Activated T-helper 17 cell treated with anti-CD3 and anti-CD28 coated beads, Interleukin-2, amount 50 U/mL, for 72 hours (primary cell): ENCODE measurements around the gene CAMK2N2. TPM values are rescaled to one million over a fixed set of nuclear protein-coding genes. Genes with fewer than 3 reads are reported as not detected.
A peak's percentile ranks its signal among the peaks of the same experiment; 100 is the strongest.

Experiments used
- ATAC-seq: fragments of 150-1000 bp; cut with Tn5 transposase; replicated peaks from 2 replicates; pipeline ENCODE4 v1.10.0; 2021; ENCODE audit warnings: mild to moderate bottlenecking, moderate library complexity
- H3K27ac Mint-ChIP-seq: one replicate; pipeline ENCODE4 v1.8.0; 2022; ENCODE audit warnings: mixed read lengths
- H3K27me3 Mint-ChIP-seq: one replicate; pipeline ENCODE4 v1.8.0; 2022; ENCODE audit warnings: mixed read lengths
- H3K36me3 Mint-ChIP-seq: one replicate; pipeline ENCODE4 v1.8.0; 2022; ENCODE audit warnings: low read depth, mild to moderate bottlenecking, mixed read lengths
- H3K4me1 Mint-ChIP-seq: one replicate; pipeline ENCODE4 v1.8.0; 2022; ENCODE audit warnings: mixed read lengths
- H3K4me3 Mint-ChIP-seq: one replicate; pipeline ENCODE4 v1.8.0; 2022; ENCODE audit warnings: mild to moderate bottlenecking, mixed read lengths
- H3K9me3 Mint-ChIP-seq: one replicate; pipeline ENCODE4 v1.8.0; 2022; ENCODE audit warnings: mixed read lengths
- total RNA-seq, 2 donors: library from RNA; stranded (reverse); gene quantifications; one replicate each; pipeline ENCODE4 v1.2.3, GENCODE V29; 2022

CAMK2N2 gene
- total RNA-seq, 2 donors from 2014 or later, result 0.64 to 1.2 TPM

GRCh38 chr3:184229394-184230080 lies 31.8 kb downstream of the CAMK2N2 start, which contains the start of gene VWA5B2:
Gene VWA5B2 (plus strand): TSS chr3:184229585. CDS start chr3:184230529, 944 bp downstream.
- peak; percentile 76 for ATAC-seq
- Mint-ChIP-seq H3K9me3 (no peaks in the 10 kb centered on the region), H3K4me1 (peaks cover 8% of the 10 kb centered on the region), H3K4me3 (peak within 1 kb of the TSS; percentile 68), H3K27ac (no peak within 1 kb of the TSS), H3K27me3 (peaks cover 50% of the 10 kb centered on the region), H3K36me3 (peaks cover 9% of the 10 kb centered on the region)

- peaks cover 8% of the 10 kb centered on the region for H3K4me1 Mint-ChIP-seq
- peak overlapping the region; percentile 68 for H3K4me3 Mint-ChIP-seq
- H3K27ac Mint-ChIP-seq, result no peak overlapping the region
- H3K36me3 Mint-ChIP-seq, result peaks cover 9% of the 10 kb centered on the region
- no peak for ATAC-seq
- H3K9me3 Mint-ChIP-seq, result no peaks in the 10 kb centered on the region
- peaks cover 54% of the 10 kb centered on the region for H3K27me3 Mint-ChIP-seq
These were observed 32.8 kb downstream of the CAMK2N2 start for GRCh38 chr3:184228376-184229137.

GRCh38 chr3:184227481-184227935 lies 33.8 kb downstream of the CAMK2N2 start:
- peaks cover 8% of the 10 kb centered on the region for H3K4me1 Mint-ChIP-seq
- no peak overlapping the region for H3K4me3 Mint-ChIP-seq
- peaks cover 52% of the 10 kb centered on the region for H3K27me3 Mint-ChIP-seq
- peaks cover 9% of the 10 kb centered on the region for H3K36me3 Mint-ChIP-seq
- H3K27ac Mint-ChIP-seq, result no peak overlapping the region
- ATAC-seq, result peak; percentile 65
- H3K9me3 Mint-ChIP-seq, result no peaks in the 10 kb centered on the region

- ATAC-seq, result no peak
- Mint-ChIP-seq H3K9me3 (no peaks in the 10 kb centered on the region), H3K4me1 (no peaks in the 10 kb centered on the region), H3K4me3 (no peak overlapping the region), H3K27ac (no peak overlapping the region), H3K27me3 (peaks cover 38% of the 10 kb centered on the region), H3K36me3 (no peaks in the 10 kb centered on the region)
These were observed 37.4 kb downstream of the CAMK2N2 start for GRCh38 chr3:184223946-184224345.

GRCh38 chr3:184222521-184222920 lies 38.8 kb downstream of the CAMK2N2 start:
- Mint-ChIP-seq H3K36me3 (no peaks in the 10 kb centered on the region), H3K27ac (no peak overlapping the region), H3K4me3 (no peak overlapping the region), H3K9me3 (no peaks in the 10 kb centered on the region), H3K27me3 (peaks cover 31% of the 10 kb centered on the region), H3K4me1 (no peaks in the 10 kb centered on the region)
- ATAC-seq, result no peak

GRCh38 chr3:184218814-184219213 lies 42.5 kb downstream of the CAMK2N2 start:
- Mint-ChIP-seq H3K27ac (no peak overlapping the region), H3K4me1 (no peaks in the 10 kb centered on the region), H3K9me3 (no peaks in the 10 kb centered on the region), H3K4me3 (no peak overlapping the region), H3K27me3 (peaks cover 18% of the 10 kb centered on the region), H3K36me3 (no peaks in the 10 kb centered on the region)
- no peak for ATAC-seq

- H3K36me3 Mint-ChIP-seq, result no peaks in the 10 kb centered on the region
- H3K4me1 Mint-ChIP-seq, result no peaks in the 10 kb centered on the region
- ATAC-seq, result no peak
- H3K27ac Mint-ChIP-seq, result no peak overlapping the region
- H3K4me3 Mint-ChIP-seq, result no peak overlapping the region
- peaks cover 12% of the 10 kb centered on the region for H3K27me3 Mint-ChIP-seq
- H3K9me3 Mint-ChIP-seq, result no peaks in the 10 kb centered on the region
These were observed 49.6 kb downstream of the CAMK2N2 start for GRCh38 chr3:184211718-184212117.

GRCh38 chr3:184211297-184211696 lies 50.1 kb downstream of the CAMK2N2 start:
- H3K4me3 Mint-ChIP-seq, result no peak overlapping the region
- ATAC-seq, result no peak
- peaks cover 15% of the 10 kb centered on the region for H3K27me3 Mint-ChIP-seq
- no peak overlapping the region for H3K27ac Mint-ChIP-seq
- no peaks in the 10 kb centered on the region for H3K4me1 Mint-ChIP-seq
- no peaks in the 10 kb centered on the region for H3K36me3 Mint-ChIP-seq
- no peaks in the 10 kb centered on the region for H3K9me3 Mint-ChIP-seq

Other genes with a start within 250 kb of the CAMK2N2 start
- 10 to 100 TPM in 1 of 2 donors, 1 to 10 TPM in 1; 9.1 to 14.8 TPM for gene ABCC5, start 243.7 kb downstream of the CAMK2N2 start, total RNA-seq
- gene HTR3D, start 229.8 kb downstream of the CAMK2N2 start, total RNA-seq, result not detected
- gene HTR3C, start 208.5 kb downstream of the CAMK2N2 start, total RNA-seq, result not detected
- gene HTR3E, start 164.5 kb downstream of the CAMK2N2 start, total RNA-seq, result not detected
- 10 to 100 TPM; 48.7 to 64.6 TPM for gene EIF2B5, start 126.2 kb downstream of the CAMK2N2 start, total RNA-seq
- gene DVL3, start 106.2 kb downstream of the CAMK2N2 start, total RNA-seq, result 10 to 100 TPM; 40.3 to 42.5 TPM
- gene AP2M1, start 86.7 kb downstream of the CAMK2N2 start, total RNA-seq, result 100 to 1,000 TPM; 206 to 244 TPM
- gene ABCF3, start 75.4 kb downstream of the CAMK2N2 start, total RNA-seq, result 10 to 100 TPM; 75.5 to 93.5 TPM
- not detected for gene VWA5B2, start 32.0 kb downstream of the CAMK2N2 start, total RNA-seq
- gene ALG3, start 12.6 kb downstream of the CAMK2N2 start, total RNA-seq, result 10 to 100 TPM; 33.4 to 49.9 TPM
- gene EEF1AKMT4, start 11.9 kb downstream of the CAMK2N2 start, total RNA-seq, result 10 to 100 TPM in 1 of 2 donors, 1 to 10 TPM in 1; 8.0 to 13.6 TPM
- not detected for gene ECE2, start 14.5 kb upstream of the CAMK2N2 start, total RNA-seq
- 100 to 1,000 TPM; 143 to 311 TPM for gene PSMD2, start 37.7 kb upstream of the CAMK2N2 start, total RNA-seq
- 100 to 1,000 TPM; 242 to 551 TPM for gene EIF4G1, start 53.1 kb upstream of the CAMK2N2 start, total RNA-seq
- gene FAM131A, start 76.0 kb upstream of the CAMK2N2 start, total RNA-seq, result 1 to 10 TPM; 2.5 to 6.7 TPM
- gene CLCN2, start 100.1 kb upstream of the CAMK2N2 start, total RNA-seq, result 10 to 100 TPM in 1 of 2 donors, 1 to 10 TPM in 1; 9.5 to 13.7 TPM
- gene POLR2H, start 100.2 kb upstream of the CAMK2N2 start, total RNA-seq, result 100 to 1,000 TPM; 156 to 183 TPM
- gene THPO, start 116.7 kb upstream of the CAMK2N2 start, total RNA-seq, result not detected
- under 1 TPM; 0.05 to 0.39 TPM for gene CHRD, start 118.5 kb upstream of the CAMK2N2 start, total RNA-seq